ENCODE measurements around the gene MISP3.
A peak's percentile ranks its signal among the peaks of the same experiment; 100 is the strongest.

GRCh38 chr19:14114854-14115253 lies 42.3 kb downstream of the MISP3 start:
- TF ChIP-seq CTCF (IDR thresholded peaks at IDR 0.05; ENCODE audit: low read length) (peak; percentile 53), EZH2 (IDR thresholded peaks at IDR 0.05; ENCODE audit: borderline replicate concordance, low read length) (no peak)

All from OCI-LY1 (cell line).